MM.1S (cell line): ENCODE data around the gene SH2B2.

Source experiments
- DNase-seq: peaks from one replicate; pipeline ENCODE4 v3.0.0-alpha.2; 2015
- H2AFZ ChIP-seq: fragments of 300-600 bp; sonication (generic); 2 replicates; pipeline ENCODE4 v1.6.0; 2016; ENCODE audit warnings: antibody characterized with exemption, low read length
- H3F3A ChIP-seq: fragments of 300-600 bp; sonication (generic); 2 replicates; pipeline ENCODE4 v1.6.1; 2016; ENCODE audit warnings: mild to moderate bottlenecking, antibody characterized with exemption, low read length, moderate library complexity, mixed read lengths; ENCODE audit not compliant: insufficient read depth
- H3K27ac ChIP-seq: fragments of 300-600 bp; sonication (generic); 2 replicates; pipeline ENCODE4 v1.5.1; 2016; ENCODE audit warnings: mild to moderate bottlenecking, low read length
- H3K27me3 ChIP-seq: fragments of 300-600 bp; sonication (generic); replicated peaks from 2 replicates; pipeline ENCODE4 v1.6.0; 2016; ENCODE audit warnings: low read length; ENCODE audit not compliant: insufficient read depth
- H3K36me3 ChIP-seq: fragments of 300-600 bp; sonication (generic); replicated peaks from 2 replicates; pipeline ENCODE4 v1.6.1; 2016; ENCODE audit warnings: mild to moderate bottlenecking, low read length, mixed read lengths; ENCODE audit not compliant: insufficient read depth
- H3K4me1 ChIP-seq: fragments of 300-600 bp; sonication (generic); 2 replicates; pipeline ENCODE4 v1.6.1; 2016; ENCODE audit warnings: low read length, mixed read lengths
- H3K4me2 ChIP-seq: fragments of 300-600 bp; sonication (generic); 2 replicates; pipeline ENCODE4 v1.6.0; 2016; ENCODE audit warnings: low read depth, low read length
- H3K4me3 ChIP-seq: fragments of 300-600 bp; sonication (generic); 2 replicates; pipeline ENCODE4 v1.5.1; 2016; ENCODE audit warnings: low read length, mixed read lengths
- H3K79me2 ChIP-seq: fragments of 300-600 bp; sonication (generic); 2 replicates; pipeline ENCODE4 v1.6.1; 2016; ENCODE audit warnings: mixed run types, low read length, mixed read lengths
- H3K9ac ChIP-seq: fragments of 300-600 bp; sonication (generic); 2 replicates; pipeline ENCODE4 v1.6.1; 2016; ENCODE audit warnings: low read length, mixed read lengths
- H3K9me2 ChIP-seq: fragments of 300-600 bp; sonication (generic); replicated peaks from 2 replicates; pipeline ENCODE4 v1.6.1; 2016; ENCODE audit warnings: mild to moderate bottlenecking, low read length, mixed read lengths; ENCODE audit not compliant: insufficient read depth
- H3K9me3 ChIP-seq: fragments of 300-600 bp; sonication (generic); replicated peaks from 2 replicates; pipeline ENCODE4 v1.6.1; 2016; ENCODE audit warnings: mild to moderate bottlenecking, low read length, mixed read lengths; ENCODE audit not compliant: insufficient read depth
- H4K20me1 ChIP-seq: fragments of 300-600 bp; sonication (generic); 2 replicates; pipeline ENCODE4 v1.6.1; 2016; ENCODE audit warnings: mild to moderate bottlenecking, low read length, moderate library complexity, mixed read lengths; ENCODE audit not compliant: insufficient read depth
- EZH2 ChIP-seq: fragments of 300-600 bp; sonication (generic); optimal IDR thresholded peaks from 2 replicates; pipeline ENCODE3; 2017; ENCODE audit warnings: low read depth, mild to moderate bottlenecking, antibody characterized with exemption, low read length, mixed read lengths
- EZH2phosphoT487 ChIP-seq: fragments of 300-600 bp; sonication (generic); IDR thresholded peaks from 2 replicates; pipeline ENCODE4 v1.6.1; 2018; ENCODE audit warnings: antibody characterized with exemption, low read length
- TF ChIP-seq, protein P1 (sequence below): fragments of 300-600 bp; sonication (generic); IDR thresholded peaks from 2 replicates; pipeline ENCODE4 v1.5.1; 2016; ENCODE audit warnings: antibody characterized with exemption, low read length, mixed read lengths

Gene SH2B2

DNA sequence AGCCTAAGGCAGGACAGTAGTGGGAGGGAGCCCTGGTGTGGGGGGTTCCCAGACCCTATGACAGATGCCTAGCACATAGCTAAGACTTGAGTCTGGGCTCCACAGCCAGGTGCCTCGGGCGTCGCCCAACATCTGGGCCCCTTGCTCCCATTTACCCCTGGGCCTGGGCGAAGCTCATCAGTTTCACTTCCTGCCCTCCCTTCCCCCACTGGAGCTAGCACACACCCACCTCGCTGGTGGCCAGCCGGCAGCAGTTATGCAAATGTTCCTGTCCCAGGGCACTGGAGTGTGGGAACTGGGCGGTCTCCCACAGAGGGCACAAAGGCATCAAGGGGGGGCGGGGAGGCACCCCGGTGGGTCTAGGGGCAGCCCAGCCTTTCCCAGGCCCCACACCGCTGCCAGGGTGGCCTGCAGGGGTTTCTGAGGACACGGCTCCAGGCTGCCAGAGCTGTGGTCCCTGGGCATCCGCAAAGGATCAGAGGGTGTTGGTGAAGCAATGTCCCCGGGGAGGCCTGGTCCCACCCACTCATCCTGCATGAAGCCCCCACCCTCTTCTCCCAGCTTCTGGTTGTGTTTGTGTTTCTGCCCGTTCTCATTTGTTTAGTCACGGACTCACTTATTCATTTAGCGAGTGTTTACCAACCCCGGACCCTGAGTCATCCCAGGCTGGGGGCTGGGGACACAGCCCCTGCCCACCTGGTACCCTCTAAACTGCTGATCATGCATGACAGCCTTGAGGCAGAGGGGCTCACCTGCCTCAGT lies 20.4 kb downstream of the SH2B2 start:
- Histone ChIP-seq H2AFZ (no peak overlapping the region), H3K9ac (peak overlapping the region; percentile 86), H3F3A (peaks cover 44% of the 10 kb centered on the region), H3K27me3 (no peaks in the 10 kb centered on the region), H3K4me3 (peak overlapping the region; percentile 57), H3K9me3 (no peaks in the 10 kb centered on the region), H3K9me2 (no peaks in the 10 kb centered on the region), H3K36me3 (0 out of 2 replicates have a peak, but pooled peaks cover 7% of the 10 kb centered on the region), H3K79me2 (peaks cover 64% of the 10 kb centered on the region), H3K4me2 (peak overlapping the region; percentile 84), H3K27ac (peak overlapping the region; percentile 99), H4K20me1 (no peaks in the 10 kb centered on the region), H3K4me1 (peaks cover 64% of the 10 kb centered on the region)
- DNase-seq: peak; percentile 98
- TF ChIP-seq, protein P1, sequence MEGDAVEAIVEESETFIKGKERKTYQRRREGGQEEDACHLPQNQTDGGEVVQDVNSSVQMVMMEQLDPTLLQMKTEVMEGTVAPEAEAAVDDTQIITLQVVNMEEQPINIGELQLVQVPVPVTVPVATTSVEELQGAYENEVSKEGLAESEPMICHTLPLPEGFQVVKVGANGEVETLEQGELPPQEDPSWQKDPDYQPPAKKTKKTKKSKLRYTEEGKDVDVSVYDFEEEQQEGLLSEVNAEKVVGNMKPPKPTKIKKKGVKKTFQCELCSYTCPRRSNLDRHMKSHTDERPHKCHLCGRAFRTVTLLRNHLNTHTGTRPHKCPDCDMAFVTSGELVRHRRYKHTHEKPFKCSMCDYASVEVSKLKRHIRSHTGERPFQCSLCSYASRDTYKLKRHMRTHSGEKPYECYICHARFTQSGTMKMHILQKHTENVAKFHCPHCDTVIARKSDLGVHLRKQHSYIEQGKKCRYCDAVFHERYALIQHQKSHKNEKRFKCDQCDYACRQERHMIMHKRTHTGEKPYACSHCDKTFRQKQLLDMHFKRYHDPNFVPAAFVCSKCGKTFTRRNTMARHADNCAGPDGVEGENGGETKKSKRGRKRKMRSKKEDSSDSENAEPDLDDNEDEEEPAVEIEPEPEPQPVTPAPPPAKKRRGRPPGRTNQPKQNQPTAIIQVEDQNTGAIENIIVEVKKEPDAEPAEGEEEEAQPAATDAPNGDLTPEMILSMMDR: no peak
- TF ChIP-seq EZH2: no peak
- no peak for TF ChIP-seq EZH2phosphoT487

DNA sequence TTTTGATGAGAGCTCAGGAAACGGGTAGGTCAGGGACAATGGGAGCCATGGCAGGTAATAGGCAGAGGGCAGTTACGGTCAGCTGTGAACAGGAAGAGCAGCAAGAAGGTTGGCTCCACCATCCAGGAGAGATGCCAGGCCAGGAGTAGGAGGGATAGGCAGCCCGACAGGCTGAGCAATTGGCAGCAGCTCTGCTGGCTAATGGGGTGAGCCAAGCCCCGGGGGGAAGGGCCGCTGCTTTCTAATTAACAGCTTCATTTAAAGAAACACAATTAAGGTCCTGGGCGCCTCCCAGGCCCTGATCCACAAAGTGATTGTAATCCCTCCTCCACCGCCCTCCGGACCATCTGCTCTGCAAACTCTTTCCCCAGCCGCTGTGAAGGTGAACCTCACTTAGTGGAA lies 23.7 kb downstream of the SH2B2 start:
- Histone ChIP-seq H3F3A (peaks cover 13% of the 10 kb centered on the region), H3K4me1 (peaks cover 37% of the 10 kb centered on the region), H3K27me3 (no peaks in the 10 kb centered on the region), H3K9me2 (no peaks in the 10 kb centered on the region), H4K20me1 (no peaks in the 10 kb centered on the region), H3K27ac (no peak overlapping the region), H3K9me3 (no peaks in the 10 kb centered on the region), H2AFZ (no peak overlapping the region), H3K9ac (no peak overlapping the region), H3K4me3 (no peak overlapping the region), H3K36me3 (peaks cover 6% of the 10 kb centered on the region; the same call in 1 of the 2 replicates), H3K4me2 (no peak overlapping the region), H3K79me2 (peaks cover 44% of the 10 kb centered on the region)
- TF ChIP-seq, protein P1: no peak
- TF ChIP-seq EZH2 (no peak), EZH2phosphoT487 (no peak)
- DNase-seq: no peak

DNA sequence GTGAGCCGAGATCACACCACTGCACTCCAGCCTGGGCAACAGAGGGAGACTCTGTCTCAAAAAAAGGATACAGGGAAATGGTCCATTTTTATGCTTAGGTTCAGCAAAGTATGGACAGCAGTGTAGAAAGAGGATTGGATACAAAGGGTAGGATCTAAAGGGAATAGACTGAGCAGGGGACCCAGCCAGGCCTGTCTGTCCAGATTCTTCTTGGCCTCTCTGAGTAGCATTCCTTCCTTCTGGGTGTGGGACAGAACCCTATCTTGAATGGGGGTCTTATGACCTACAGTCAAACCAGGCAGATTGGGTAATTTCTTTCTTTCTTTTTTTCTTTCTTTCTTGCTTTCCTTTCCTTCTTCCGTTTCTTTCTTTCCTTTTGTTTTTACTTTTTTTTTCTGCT lies 25.6 kb downstream of the SH2B2 start:
- Histone ChIP-seq H3K9ac (no peak overlapping the region), H3K9me3 (no peaks in the 10 kb centered on the region)

More for the DNA sequence above, 25.6 kb downstream of the SH2B2 start:
- DNase-seq: no peak
- no peak overlapping the region for H2AFZ ChIP-seq
- no peak overlapping the region for H3K4me2 ChIP-seq
- H3K36me3 ChIP-seq: peaks cover 6% of the 10 kb centered on the region; the same call in 1 of the 2 replicates
- no peak for TF ChIP-seq EZH2phosphoT487
- no peak for TF ChIP-seq EZH2
- TF ChIP-seq, protein P1: no peak
- H3K9me2 ChIP-seq: no peaks in the 10 kb centered on the region
- H3K4me1 ChIP-seq: peaks cover 27% of the 10 kb centered on the region
- peaks cover 45% of the 10 kb centered on the region for H3K79me2 ChIP-seq
- H3K27ac ChIP-seq: no peak overlapping the region
- H3K27me3 ChIP-seq: no peaks in the 10 kb centered on the region
- no peaks in the 10 kb centered on the region for H4K20me1 ChIP-seq
- H3K4me3 ChIP-seq: no peak overlapping the region
- 0 out of 2 replicates have a peak, but pooled peaks cover 2% of the 10 kb centered on the region for H3F3A ChIP-seq
